ENCODE measurements around the gene WIPI1. TPM values are rescaled to one million over a fixed set of nuclear protein-coding genes. Genes with fewer than 3 reads are reported as not detected.

WIPI1 gene
- 10.0 to 12.9 TPM (median 11.1 TPM) in 5 replicates for total RNA-seq (2022; extraction: Qiagen RNA extraction)

DNA sequence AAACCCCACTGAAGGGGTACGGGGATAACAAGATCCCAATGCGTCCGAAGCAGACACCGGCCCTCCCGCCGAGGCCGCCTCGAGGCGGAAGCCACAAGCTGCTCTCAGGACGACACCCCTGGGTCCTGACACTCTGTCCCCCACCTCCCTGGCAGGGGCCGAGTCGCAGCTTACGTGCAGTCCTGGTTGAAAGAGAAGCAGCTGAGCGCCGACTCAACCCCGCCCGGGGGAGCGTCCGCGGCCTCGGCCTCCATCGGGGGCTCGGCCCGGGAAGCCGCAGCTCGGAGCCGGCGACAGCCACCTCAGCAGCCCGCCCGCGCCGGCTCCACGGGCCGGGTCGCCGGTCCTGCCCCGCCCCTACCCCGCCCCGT lies at the start of gene WIPI1:
Gene WIPI1, minus strand, starts transcription at position 329 of the 371 bp plus-strand sequence. Its CDS starts 75 bp downstream, at position 254.

Other genes with a start within 250 kb of the WIPI1 start
- gene AMZ2, start 209.5 kb downstream of the WIPI1 start, total RNA-seq (2022; extraction: Qiagen RNA extraction): 106 to 122 TPM (median 107 TPM) in 5 replicates
- gene SLC16A6, start 166.4 kb downstream of the WIPI1 start, total RNA-seq (2022; extraction: Qiagen RNA extraction): 0.29 to 0.49 TPM (median 0.31 TPM) in 5 replicates
- 1.3 to 2.0 TPM (median 1.5 TPM) in 5 replicates for gene ARSG, start 166.0 kb downstream of the WIPI1 start, total RNA-seq (2022; extraction: Qiagen RNA extraction)
- gene PRKAR1A, start 54.9 kb upstream of the WIPI1 start, total RNA-seq (2022; extraction: Qiagen RNA extraction): 120 to 183 TPM (median 154 TPM) in 5 replicates
- gene FAM20A, start 143.9 kb upstream of the WIPI1 start, total RNA-seq (2022; extraction: Qiagen RNA extraction): 0.03 to 0.15 TPM (median 0.11 TPM) in 4 of 5 replicates, not detected in the other